ENCODE results near the gene WDR27.

DNA sequence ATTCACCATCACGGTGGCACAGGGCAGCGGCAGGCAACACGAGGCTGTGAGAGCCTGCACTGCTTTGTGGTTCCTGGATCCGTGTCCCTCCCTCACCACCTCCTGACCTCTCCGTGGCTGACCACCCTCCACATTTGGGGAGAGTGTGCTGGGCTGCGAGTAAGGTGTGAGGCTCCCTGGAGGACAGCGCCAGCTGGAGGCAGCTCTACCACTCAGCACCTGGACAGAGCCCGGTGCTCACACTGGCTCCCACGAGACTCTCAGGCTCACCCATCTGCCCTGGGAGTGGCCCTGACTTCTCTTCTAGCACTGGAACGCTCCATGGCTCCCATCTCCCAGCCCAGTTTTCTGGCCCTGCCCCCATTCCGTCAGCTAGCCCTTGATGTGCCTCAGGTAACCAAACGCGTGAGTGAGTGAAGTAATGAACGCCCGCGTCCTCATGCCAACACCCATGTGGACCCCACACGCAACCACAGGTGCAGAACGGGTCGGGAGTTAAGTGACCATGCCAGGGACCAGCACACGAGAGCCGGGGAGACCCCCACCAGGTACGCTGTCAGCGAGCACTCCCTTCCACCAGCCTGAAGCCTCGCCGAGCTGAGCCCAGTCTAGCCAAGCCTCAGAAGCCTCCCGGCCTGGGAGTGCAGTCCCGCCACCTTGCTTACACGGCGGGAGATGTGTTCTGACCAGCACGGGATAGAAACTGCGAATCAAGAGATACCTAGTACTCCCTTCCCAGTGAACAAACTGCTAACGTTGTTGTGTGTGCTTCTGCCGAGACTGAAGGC, 137.2 kb downstream of the WDR27 start:
- TF ChIP-seq CREB1 (IDR thresholded peaks at IDR 0.05; ENCODE audit: low read depth): no peak
- TF ChIP-seq HDAC6 (IDR thresholded peaks at IDR 0.05; ENCODE audit: unreplicated experiment): no peak
- TF ChIP-seq ATF3 (IDR thresholded peaks at IDR 0.05; ENCODE audit: borderline replicate concordance, extremely low read depth, low read depth, low read length): no peak
- no peak for TF ChIP-seq GABPA (IDR thresholded peaks at IDR 0.05; ENCODE audit: low read depth)
- TF ChIP-seq SMC3 (IDR thresholded peaks at IDR 0.05; ENCODE audit: borderline replicate concordance, low read length): no peak
- TF ChIP-seq, protein P1, sequence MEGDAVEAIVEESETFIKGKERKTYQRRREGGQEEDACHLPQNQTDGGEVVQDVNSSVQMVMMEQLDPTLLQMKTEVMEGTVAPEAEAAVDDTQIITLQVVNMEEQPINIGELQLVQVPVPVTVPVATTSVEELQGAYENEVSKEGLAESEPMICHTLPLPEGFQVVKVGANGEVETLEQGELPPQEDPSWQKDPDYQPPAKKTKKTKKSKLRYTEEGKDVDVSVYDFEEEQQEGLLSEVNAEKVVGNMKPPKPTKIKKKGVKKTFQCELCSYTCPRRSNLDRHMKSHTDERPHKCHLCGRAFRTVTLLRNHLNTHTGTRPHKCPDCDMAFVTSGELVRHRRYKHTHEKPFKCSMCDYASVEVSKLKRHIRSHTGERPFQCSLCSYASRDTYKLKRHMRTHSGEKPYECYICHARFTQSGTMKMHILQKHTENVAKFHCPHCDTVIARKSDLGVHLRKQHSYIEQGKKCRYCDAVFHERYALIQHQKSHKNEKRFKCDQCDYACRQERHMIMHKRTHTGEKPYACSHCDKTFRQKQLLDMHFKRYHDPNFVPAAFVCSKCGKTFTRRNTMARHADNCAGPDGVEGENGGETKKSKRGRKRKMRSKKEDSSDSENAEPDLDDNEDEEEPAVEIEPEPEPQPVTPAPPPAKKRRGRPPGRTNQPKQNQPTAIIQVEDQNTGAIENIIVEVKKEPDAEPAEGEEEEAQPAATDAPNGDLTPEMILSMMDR (IDR thresholded peaks at IDR 0.05 in 2 of 3, conservative IDR thresholded peaks at IDR 0.05 in 1 of 3; ENCODE audit: control insufficient read depth in 2 of 3, extremely low read depth in 1 of 3, insufficient read depth in 1 of 3, low read depth in 3 of 3, low read length in 3 of 3): no peak
- TF ChIP-seq ZNF384 (IDR thresholded peaks at IDR 0.05; ENCODE audit: borderline replicate concordance, low read depth, low read length): no peak
- TF ChIP-seq YY1 (IDR thresholded peaks at IDR 0.05; ENCODE audit: low read depth, low read length): no peak
- no peak for TF ChIP-seq SREBF2 (IDR thresholded peaks at IDR 0.05; ENCODE audit: low read length)
- TF ChIP-seq, protein P2, sequence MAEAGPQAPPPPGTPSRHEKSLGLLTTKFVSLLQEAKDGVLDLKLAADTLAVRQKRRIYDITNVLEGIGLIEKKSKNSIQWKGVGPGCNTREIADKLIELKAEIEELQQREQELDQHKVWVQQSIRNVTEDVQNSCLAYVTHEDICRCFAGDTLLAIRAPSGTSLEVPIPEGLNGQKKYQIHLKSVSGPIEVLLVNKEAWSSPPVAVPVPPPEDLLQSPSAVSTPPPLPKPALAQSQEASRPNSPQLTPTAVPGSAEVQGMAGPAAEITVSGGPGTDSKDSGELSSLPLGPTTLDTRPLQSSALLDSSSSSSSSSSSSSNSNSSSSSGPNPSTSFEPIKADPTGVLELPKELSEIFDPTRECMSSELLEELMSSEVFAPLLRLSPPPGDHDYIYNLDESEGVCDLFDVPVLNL (IDR thresholded peaks at IDR 0.05; ENCODE audit: low read depth, low read length): no peak
- TF ChIP-seq, protein P3, sequence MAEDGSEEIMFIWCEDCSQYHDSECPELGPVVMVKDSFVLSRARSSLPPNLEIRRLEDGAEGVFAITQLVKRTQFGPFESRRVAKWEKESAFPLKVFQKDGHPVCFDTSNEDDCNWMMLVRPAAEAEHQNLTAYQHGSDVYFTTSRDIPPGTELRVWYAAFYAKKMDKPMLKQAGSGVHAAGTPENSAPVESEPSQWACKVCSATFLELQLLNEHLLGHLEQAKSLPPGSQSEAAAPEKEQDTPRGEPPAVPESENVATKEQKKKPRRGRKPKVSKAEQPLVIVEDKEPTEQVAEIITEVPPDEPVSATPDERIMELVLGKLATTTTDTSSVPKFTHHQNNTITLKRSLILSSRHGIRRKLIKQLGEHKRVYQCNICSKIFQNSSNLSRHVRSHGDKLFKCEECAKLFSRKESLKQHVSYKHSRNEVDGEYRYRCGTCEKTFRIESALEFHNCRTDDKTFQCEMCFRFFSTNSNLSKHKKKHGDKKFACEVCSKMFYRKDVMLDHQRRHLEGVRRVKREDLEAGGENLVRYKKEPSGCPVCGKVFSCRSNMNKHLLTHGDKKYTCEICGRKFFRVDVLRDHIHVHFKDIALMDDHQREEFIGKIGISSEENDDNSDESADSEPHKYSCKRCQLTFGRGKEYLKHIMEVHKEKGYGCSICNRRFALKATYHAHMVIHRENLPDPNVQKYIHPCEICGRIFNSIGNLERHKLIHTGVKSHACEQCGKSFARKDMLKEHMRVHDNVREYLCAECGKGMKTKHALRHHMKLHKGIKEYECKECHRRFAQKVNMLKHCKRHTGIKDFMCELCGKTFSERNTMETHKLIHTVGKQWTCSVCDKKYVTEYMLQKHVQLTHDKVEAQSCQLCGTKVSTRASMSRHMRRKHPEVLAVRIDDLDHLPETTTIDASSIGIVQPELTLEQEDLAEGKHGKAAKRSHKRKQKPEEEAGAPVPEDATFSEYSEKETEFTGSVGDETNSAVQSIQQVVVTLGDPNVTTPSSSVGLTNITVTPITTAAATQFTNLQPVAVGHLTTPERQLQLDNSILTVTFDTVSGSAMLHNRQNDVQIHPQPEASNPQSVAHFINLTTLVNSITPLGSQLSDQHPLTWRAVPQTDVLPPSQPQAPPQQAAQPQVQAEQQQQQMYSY (CRISPR knock-in tag; IDR thresholded peaks at IDR 0.05): no peak
